Neural crest cell (in vitro differentiated cells): ENCODE measurements around the gene ATOX1. TPM values are rescaled to one million over a fixed set of nuclear protein-coding genes. Genes with fewer than 3 reads are reported as not detected.
"Not testable (repeated sequence)": the region's sequence is repeated elsewhere in the genome, so short reads cannot be mapped to it uniquely, and the experiment has no call there.

ENCODE experiments used
- DNase-seq: peaks from one replicate; pipeline ENCODE4 v3.0.0; 2021; ENCODE audit warnings: low read depth, mixed read lengths, low spot score
- H3K27ac Mint-ChIP-seq: one replicate; pipeline ENCODE4 v1.8.0; 2021; ENCODE audit warnings: mild to moderate bottlenecking, mixed read lengths; ENCODE audit not compliant: unreplicated experiment
- H3K27me3 Mint-ChIP-seq: 2 replicates; pipeline ENCODE4 v1.8.0; 2021; ENCODE audit warnings: low read depth, mild to moderate bottlenecking, mixed read lengths
- H3K36me3 Mint-ChIP-seq: 2 replicates; pipeline ENCODE4 v1.8.0; 2021; ENCODE audit warnings: low read depth, mild to moderate bottlenecking, mixed read lengths
- H3K4me1 Mint-ChIP-seq: 2 replicates; pipeline ENCODE4 v1.8.0; 2021; ENCODE audit warnings: mixed read lengths
- H3K4me3 Mint-ChIP-seq: one replicate; pipeline ENCODE4 v1.8.0; 2021; ENCODE audit warnings: mild to moderate bottlenecking, mixed read lengths
- H3K9me3 Mint-ChIP-seq: 2 replicates; pipeline ENCODE4 v1.8.0; 2021; ENCODE audit warnings: mixed read lengths
- CTCF ChIP-seq: fragments of 200-600 bp; sonication (generic); conservative IDR thresholded peaks from 2 replicates; pipeline ENCODE4 v1.5.0; 2021; ENCODE audit warnings: antibody characterized with exemption, mild to moderate bottlenecking
- total RNA-seq: library from RNA; stranded (reverse); gene quantifications from 2 replicates; pipeline ENCODE4 v1.2.1, GENCODE V29; 2021

The ATOX1 gene
- total RNA-seq, 1 donor from 2014 or later, result 84.6 TPM

DNA sequence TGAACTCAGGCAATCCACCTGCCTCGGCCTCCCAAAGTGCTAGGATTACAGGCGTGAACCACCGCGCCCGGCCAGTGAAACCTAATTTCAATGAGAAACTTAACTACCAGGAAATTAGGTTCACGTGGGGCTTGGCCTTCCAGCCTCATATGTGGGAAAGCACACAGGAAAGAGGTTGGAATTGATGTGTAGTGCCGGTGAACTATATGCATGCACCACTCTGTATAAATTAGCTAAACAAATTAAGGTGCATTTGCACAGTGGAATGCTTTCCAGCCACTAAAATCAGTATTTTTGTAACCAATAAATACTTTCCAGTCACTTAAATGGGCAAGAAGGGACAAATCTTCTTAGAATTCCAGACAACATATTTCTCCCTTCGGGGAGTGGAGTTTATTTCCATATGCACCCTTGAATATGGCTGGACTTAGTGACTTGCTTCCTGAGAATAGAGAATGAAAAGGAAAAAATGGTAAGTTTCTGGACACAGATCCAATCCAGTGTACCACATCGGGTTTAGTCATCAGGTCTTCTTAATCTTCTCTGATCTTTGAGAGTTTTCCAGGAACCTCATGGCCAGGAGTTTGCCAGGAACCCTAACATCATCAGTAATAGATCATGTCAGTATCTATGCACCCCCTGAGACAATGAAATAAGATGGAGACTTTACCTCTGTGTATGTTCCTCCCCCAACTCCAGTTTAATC is 24.9 kb downstream of the ATOX1 start:
- no peak for DNase-seq
- TF ChIP-seq CTCF, result no peak
- Mint-ChIP-seq H3K27me3 (no peaks in the 10 kb centered on the region), H3K4me3 (no peak overlapping the region), H3K27ac (no peak overlapping the region), H3K36me3 (peaks cover 13% of the 10 kb centered on the region), H3K9me3 (peaks cover 9% of the 10 kb centered on the region), H3K4me1 (no peaks in the 10 kb centered on the region)

- peaks cover 10% of the 10 kb centered on the region for H3K4me1 Mint-ChIP-seq
- no peak overlapping the region for H3K27ac Mint-ChIP-seq
- H3K27me3 Mint-ChIP-seq, result no peaks in the 10 kb centered on the region
- no peak for TF ChIP-seq CTCF
- H3K9me3 Mint-ChIP-seq, result peaks cover 9% of the 10 kb centered on the region
- no peak for DNase-seq
- H3K4me3 Mint-ChIP-seq, result no peak overlapping the region
- peaks cover 13% of the 10 kb centered on the region for H3K36me3 Mint-ChIP-seq
These were observed 28.1 kb downstream of the ATOX1 start for GRCh38 chr5:151730381-151730780.

DNA sequence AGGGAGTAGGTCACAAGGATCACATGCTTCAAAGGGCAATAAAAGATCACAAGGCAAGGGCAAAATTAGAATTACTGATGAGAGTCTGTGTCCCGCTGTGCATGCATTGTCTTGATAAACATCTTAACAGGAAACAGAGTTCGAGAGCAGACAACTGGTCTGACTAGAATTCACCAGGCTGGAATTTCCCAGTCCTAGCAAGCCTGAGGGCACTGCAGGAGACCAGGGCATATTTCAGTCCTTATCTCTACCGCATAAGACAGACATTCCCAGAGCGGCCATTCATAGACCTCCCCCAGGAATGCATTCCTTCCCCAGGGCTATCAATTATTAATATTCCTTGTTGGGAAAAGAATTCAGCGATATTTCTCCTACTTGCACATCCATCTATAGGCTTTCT is 28.8 kb downstream of the ATOX1 start:
- not testable (repeated sequence) for H3K27me3 Mint-ChIP-seq, H3K9me3 Mint-ChIP-seq, DNase-seq, H3K4me3 Mint-ChIP-seq, H3K4me1 Mint-ChIP-seq, H3K27ac Mint-ChIP-seq
- peaks cover 13% of the 10 kb centered on the region for H3K36me3 Mint-ChIP-seq

DNA sequence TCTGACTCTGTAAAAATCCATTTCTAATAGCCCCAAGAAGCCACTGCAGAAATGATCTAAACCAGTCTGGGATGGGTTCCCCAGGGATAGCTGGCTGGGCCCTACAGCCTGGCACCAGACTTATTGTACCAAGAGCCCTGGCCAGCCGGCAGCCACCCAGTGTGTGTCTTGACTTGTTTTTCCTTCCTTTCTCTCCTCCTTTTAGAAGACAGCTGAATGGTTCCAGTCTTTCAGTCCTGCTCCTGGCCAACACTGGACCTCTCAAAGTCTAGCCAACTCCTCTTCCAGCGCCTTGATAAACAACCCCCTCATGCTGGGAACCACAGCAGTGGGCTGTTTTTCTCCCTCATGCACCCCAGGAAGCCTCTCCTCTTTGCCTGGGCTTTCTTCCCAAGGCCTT is 34.1 kb downstream of the ATOX1 start:
- H3K4me3 Mint-ChIP-seq, result no peak overlapping the region
- H3K27me3 Mint-ChIP-seq, result no peaks in the 10 kb centered on the region
- no peak for TF ChIP-seq CTCF
- H3K36me3 Mint-ChIP-seq, result peaks cover 2% of the 10 kb centered on the region
- H3K4me1 Mint-ChIP-seq, result peaks cover 22% of the 10 kb centered on the region
- DNase-seq, result no peak
- no peak overlapping the region for H3K27ac Mint-ChIP-seq
- peaks cover 2% of the 10 kb centered on the region for H3K9me3 Mint-ChIP-seq

DNA sequence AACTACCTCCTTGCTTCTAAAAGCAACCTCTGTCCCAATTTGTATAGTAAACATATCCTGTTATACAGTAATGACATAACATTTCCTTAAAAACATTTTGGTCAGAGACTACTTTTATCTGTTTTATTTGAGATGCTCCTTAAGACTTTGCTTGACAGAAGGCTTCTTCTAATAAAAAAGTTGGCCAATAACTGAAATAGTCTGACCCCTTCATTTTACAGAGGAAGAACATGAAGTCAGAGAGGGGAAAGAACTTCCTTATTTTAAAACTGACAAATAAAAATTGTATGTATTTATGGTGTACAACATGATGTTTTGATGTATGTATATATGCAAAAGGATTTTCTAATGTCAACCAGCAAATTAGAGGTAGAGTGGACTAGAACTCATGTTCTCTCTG is 35.9 kb downstream of the ATOX1 start:
- no peak for DNase-seq
- peaks cover 22% of the 10 kb centered on the region for H3K4me1 Mint-ChIP-seq

More for the DNA sequence above, 35.9 kb downstream of the ATOX1 start:
- Mint-ChIP-seq H3K27me3 (no peaks in the 10 kb centered on the region), H3K4me3 (no peak overlapping the region), H3K27ac (no peak overlapping the region), H3K36me3 (no peaks in the 10 kb centered on the region), H3K9me3 (no peaks in the 10 kb centered on the region)
- no peak for TF ChIP-seq CTCF
